K562 (cell line): Measurements from ENCODE around the gene CACNA1A. TPM values are rescaled to one million over a fixed set of nuclear protein-coding genes. Genes with fewer than 3 reads are reported as not detected.

Source experiments
- ZNF347 ChIP-seq: fragments of 450-650 bp; formaldehyde crosslinking; IDR thresholded peaks from 2 replicates; pipeline ENCODE4 v1.4.0; 2020; ENCODE audit warnings: low read depth, mild to moderate bottlenecking, moderate library complexity
- polyA plus RNA-seq, 8 experiments: library from polyadenylated mRNA; depleted of rRNA in 4 of 8; stranded (reverse) in 5 of 8; unstranded in 3 of 8; fragments of >200 nt; fragmentation: Nextera tagmentation in 2 of 8; fragmentation: Illumina TruSeq in 1 of 8; extraction: Ambion mirVana in 2 of 8; extraction: Trizol in 1 of 8; gene quantifications; 2 replicates each; pipeline versions ENCODE4 v1.2.1 to v1.2.3, GENCODE V29; 2011 to 2014; ENCODE audit warnings: inconsistent platforms in 1 of 8, missing spikeins in 1 of 8
- total RNA-seq, 7 experiments: library from RNA; depleted of rRNA in 6 of 7; stranded (reverse); fragments of >200 nt in 6 of 7; fragmentation: Illumina TruSeq in 2 of 7; extraction: Trizol in 2 of 7; gene quantifications; 2 replicates each; pipeline versions ENCODE4 v1.2.1 to v1.2.3, GENCODE V29; 2011 to 2021; ENCODE audit warnings: low replicate concordance in 1 of 7
- TF ChIP-seq, protein P1 (sequence below), 2 experiments: fragments of 450-650 bp; IDR thresholded peaks; 2 replicates each; pipeline ENCODE4 v1.6.1; 2016; ENCODE audit warnings: mild to moderate bottlenecking in 2 of 2, borderline replicate concordance in 1 of 2, low read depth in 1 of 2, moderate library complexity in 1 of 2
- TF ChIP-seq, protein P2 (sequence below): fragments of 200-600 bp; sonication (generic); IDR thresholded peaks from one replicate; pipeline ENCODE4 v1.6.1; 2012; ENCODE audit warnings: mild to moderate bottlenecking, low read depth, low read length, inconsistent platforms
- TF ChIP-seq, protein P3 (sequence below): fragments of 250-450 bp; sonication (Bioruptor Pico); IDR thresholded peaks from 2 replicates; pipeline ENCODE4 v1.4.0; 2020; ENCODE audit warnings: mild to moderate bottlenecking, moderate library complexity, borderline replicate concordance

CACNA1A gene
- total and polyA plus RNA-seq, 9 of the 15 experiments (the other 6 are each of a cell fraction or from before 2014, with no cell fraction given), result 0.03 to 0.20 (median 0.09) TPM; not detected in 1

DNA sequence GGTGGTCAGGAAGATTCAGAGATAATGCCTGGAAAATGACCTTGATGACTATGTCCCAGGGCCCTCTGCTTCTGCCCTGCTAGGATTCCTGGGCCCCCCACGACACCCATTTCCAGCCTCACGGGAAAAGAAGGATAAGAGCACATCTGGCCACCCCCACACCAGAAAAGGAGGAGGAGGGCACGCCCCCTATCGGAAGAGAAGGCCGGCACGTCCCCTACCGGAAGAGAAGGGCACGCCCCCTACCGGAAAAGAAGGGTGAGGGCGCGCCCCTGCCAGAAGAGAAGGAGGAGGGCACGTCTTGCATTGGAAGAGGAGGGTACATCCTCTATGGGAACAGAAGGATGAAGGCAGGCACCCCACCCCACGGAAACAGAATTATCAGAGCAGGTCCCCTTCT, 271.8 kb downstream of the CACNA1A start (continued):
- TF ChIP-seq, protein P1, sequence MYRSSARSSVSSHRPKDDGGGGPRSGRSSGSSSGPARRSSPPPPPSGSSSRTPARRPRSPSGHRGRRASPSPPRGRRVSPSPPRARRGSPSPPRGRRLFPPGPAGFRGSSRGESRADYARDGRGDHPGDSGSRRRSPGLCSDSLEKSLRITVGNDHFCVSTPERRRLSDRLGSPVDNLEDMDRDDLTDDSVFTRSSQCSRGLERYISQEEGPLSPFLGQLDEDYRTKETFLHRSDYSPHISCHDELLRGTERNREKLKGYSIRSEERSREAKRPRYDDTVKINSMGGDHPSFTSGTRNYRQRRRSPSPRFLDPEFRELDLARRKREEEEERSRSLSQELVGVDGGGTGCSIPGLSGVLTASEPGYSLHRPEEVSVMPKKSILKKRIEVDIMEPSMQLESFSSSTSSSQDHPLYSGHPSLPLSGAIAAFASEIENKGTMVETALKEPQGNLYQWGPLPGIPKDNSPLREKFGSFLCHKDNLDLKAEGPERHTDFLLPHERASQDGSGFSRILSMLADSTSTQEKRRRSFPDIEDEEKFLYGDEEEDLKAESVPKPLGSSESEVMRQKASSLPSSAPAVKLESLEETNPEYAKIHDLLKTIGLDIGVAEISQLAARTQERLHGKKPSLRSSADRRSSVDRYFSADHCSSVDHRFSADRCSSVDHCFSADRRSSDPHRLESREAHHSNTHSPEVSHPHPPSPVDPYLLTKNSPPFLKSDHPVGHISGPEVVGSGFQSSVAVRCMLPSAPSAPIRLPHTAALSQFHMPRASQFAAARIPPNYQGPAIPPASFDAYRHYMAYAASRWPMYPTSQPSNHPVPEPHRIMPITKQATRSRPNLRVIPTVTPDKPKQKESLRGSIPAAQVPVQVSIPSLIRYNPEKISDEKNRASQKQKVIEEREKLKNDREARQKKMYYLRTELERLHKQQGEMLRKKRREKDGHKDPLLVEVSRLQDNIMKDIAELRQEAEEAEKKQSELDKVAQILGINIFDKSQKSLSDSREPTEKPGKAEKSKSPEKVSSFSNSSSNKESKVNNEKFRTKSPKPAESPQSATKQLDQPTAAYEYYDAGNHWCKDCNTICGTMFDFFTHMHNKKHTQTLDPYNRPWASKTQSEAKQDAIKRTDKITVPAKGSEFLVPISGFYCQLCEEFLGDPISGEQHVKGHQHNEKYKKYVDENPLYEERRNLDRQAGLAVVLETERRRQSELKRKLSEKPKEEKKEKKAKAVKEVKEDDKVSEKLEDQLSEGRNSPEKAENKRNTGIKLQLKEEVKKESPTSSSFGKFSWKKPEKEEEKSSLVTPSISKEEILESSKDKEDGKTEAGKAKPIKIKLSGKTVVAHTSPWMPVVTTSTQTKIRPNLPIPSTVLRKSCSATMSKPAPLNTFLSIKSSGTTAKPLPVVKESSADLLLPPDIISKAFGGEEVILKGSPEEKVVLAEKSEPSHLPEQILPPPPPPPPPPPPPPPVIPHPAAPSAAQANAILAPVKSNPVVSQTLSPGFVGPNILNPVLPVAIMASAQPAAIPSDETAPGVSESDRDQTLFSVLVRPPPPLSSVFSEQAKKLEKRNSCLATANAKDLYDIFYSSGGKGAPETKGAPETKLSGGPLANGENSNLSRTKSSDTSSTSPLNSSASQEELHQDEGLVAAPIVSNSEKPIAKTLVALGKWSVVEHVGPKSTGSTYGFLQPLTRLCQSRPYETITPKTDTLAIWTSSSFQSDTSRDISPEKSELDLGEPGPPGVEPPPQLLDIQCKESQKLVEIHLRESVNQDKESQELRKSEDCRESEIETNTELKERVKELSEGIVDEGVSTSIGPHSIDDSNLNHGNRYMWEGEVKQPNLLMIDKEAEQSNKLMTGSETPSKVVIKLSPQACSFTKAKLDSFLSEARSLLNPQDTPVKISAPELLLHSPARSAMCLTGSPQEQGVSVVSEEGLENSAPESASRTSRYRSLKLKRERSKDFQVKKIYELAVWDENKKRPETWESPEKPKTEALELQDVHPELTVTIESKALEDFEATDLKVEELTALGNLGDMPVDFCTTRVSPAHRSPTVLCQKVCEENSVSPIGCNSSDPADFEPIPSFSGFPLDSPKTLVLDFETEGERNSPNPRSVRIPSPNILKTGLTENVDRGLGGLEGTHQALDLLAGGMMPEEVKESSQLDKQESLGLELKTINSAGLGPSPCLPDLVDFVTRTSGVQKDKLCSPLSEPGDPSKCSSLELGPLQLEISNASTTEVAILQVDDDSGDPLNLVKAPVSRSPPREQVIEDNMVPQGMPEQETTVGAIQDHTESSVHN (IDR thresholded peaks at IDR 0.05; ENCODE audit: borderline replicate concordance in 1 of 2, low read depth in 1 of 2), result no peak
- TF ChIP-seq, protein P2, sequence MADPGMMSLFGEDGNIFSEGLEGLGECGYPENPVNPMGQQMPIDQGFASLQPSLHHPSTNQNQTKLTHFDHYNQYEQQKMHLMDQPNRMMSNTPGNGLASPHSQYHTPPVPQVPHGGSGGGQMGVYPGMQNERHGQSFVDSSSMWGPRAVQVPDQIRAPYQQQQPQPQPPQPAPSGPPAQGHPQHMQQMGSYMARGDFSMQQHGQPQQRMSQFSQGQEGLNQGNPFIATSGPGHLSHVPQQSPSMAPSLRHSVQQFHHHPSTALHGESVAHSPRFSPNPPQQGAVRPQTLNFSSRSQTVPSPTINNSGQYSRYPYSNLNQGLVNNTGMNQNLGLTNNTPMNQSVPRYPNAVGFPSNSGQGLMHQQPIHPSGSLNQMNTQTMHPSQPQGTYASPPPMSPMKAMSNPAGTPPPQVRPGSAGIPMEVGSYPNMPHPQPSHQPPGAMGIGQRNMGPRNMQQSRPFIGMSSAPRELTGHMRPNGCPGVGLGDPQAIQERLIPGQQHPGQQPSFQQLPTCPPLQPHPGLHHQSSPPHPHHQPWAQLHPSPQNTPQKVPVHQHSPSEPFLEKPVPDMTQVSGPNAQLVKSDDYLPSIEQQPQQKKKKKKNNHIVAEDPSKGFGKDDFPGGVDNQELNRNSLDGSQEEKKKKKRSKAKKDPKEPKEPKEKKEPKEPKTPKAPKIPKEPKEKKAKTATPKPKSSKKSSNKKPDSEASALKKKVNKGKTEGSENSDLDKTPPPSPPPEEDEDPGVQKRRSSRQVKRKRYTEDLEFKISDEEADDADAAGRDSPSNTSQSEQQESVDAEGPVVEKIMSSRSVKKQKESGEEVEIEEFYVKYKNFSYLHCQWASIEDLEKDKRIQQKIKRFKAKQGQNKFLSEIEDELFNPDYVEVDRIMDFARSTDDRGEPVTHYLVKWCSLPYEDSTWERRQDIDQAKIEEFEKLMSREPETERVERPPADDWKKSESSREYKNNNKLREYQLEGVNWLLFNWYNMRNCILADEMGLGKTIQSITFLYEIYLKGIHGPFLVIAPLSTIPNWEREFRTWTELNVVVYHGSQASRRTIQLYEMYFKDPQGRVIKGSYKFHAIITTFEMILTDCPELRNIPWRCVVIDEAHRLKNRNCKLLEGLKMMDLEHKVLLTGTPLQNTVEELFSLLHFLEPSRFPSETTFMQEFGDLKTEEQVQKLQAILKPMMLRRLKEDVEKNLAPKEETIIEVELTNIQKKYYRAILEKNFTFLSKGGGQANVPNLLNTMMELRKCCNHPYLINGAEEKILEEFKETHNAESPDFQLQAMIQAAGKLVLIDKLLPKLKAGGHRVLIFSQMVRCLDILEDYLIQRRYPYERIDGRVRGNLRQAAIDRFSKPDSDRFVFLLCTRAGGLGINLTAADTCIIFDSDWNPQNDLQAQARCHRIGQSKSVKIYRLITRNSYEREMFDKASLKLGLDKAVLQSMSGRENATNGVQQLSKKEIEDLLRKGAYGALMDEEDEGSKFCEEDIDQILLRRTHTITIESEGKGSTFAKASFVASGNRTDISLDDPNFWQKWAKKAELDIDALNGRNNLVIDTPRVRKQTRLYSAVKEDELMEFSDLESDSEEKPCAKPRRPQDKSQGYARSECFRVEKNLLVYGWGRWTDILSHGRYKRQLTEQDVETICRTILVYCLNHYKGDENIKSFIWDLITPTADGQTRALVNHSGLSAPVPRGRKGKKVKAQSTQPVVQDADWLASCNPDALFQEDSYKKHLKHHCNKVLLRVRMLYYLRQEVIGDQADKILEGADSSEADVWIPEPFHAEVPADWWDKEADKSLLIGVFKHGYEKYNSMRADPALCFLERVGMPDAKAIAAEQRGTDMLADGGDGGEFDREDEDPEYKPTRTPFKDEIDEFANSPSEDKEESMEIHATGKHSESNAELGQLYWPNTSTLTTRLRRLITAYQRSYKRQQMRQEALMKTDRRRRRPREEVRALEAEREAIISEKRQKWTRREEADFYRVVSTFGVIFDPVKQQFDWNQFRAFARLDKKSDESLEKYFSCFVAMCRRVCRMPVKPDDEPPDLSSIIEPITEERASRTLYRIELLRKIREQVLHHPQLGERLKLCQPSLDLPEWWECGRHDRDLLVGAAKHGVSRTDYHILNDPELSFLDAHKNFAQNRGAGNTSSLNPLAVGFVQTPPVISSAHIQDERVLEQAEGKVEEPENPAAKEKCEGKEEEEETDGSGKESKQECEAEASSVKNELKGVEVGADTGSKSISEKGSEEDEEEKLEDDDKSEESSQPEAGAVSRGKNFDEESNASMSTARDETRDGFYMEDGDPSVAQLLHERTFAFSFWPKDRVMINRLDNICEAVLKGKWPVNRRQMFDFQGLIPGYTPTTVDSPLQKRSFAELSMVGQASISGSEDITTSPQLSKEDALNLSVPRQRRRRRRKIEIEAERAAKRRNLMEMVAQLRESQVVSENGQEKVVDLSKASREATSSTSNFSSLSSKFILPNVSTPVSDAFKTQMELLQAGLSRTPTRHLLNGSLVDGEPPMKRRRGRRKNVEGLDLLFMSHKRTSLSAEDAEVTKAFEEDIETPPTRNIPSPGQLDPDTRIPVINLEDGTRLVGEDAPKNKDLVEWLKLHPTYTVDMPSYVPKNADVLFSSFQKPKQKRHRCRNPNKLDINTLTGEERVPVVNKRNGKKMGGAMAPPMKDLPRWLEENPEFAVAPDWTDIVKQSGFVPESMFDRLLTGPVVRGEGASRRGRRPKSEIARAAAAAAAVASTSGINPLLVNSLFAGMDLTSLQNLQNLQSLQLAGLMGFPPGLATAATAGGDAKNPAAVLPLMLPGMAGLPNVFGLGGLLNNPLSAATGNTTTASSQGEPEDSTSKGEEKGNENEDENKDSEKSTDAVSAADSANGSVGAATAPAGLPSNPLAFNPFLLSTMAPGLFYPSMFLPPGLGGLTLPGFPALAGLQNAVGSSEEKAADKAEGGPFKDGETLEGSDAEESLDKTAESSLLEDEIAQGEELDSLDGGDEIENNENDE, result no peak
- TF ChIP-seq, protein P3, sequence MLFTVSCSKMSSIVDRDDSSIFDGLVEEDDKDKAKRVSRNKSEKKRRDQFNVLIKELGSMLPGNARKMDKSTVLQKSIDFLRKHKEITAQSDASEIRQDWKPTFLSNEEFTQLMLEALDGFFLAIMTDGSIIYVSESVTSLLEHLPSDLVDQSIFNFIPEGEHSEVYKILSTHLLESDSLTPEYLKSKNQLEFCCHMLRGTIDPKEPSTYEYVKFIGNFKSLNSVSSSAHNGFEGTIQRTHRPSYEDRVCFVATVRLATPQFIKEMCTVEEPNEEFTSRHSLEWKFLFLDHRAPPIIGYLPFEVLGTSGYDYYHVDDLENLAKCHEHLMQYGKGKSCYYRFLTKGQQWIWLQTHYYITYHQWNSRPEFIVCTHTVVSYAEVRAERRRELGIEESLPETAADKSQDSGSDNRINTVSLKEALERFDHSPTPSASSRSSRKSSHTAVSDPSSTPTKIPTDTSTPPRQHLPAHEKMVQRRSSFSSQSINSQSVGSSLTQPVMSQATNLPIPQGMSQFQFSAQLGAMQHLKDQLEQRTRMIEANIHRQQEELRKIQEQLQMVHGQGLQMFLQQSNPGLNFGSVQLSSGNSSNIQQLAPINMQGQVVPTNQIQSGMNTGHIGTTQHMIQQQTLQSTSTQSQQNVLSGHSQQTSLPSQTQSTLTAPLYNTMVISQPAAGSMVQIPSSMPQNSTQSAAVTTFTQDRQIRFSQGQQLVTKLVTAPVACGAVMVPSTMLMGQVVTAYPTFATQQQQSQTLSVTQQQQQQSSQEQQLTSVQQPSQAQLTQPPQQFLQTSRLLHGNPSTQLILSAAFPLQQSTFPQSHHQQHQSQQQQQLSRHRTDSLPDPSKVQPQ (CRISPR knock-in tag), result no peak
- TF ChIP-seq ZNF347 (CRISPR knock-in tag), result no peak
